ENCODE results near the gene TNFRSF13B. TPM values are rescaled to one million over a fixed set of nuclear protein-coding genes. Genes with fewer than 3 reads are reported as not detected.
"Not testable (repeated sequence)": the region's sequence is repeated elsewhere in the genome, so short reads cannot be mapped to it uniquely, and the experiment has no call there.

The TNFRSF13B gene
- total RNA-seq, 1 donor: not detected

- no peak for TF ChIP-seq CTCF (IDR thresholded peaks at IDR 0.05; ENCODE audit: insufficient read depth, low read depth, low read length)
- H3K4me3 ChIP-seq (ENCODE audit: low read depth, low read length): no peak overlapping the region
- no peak for DNase-seq (ENCODE audit: low read depth)
These were observed 6.0 kb upstream of the TNFRSF13B start for GRCh38 chr17:16977932-16978331.

DNA sequence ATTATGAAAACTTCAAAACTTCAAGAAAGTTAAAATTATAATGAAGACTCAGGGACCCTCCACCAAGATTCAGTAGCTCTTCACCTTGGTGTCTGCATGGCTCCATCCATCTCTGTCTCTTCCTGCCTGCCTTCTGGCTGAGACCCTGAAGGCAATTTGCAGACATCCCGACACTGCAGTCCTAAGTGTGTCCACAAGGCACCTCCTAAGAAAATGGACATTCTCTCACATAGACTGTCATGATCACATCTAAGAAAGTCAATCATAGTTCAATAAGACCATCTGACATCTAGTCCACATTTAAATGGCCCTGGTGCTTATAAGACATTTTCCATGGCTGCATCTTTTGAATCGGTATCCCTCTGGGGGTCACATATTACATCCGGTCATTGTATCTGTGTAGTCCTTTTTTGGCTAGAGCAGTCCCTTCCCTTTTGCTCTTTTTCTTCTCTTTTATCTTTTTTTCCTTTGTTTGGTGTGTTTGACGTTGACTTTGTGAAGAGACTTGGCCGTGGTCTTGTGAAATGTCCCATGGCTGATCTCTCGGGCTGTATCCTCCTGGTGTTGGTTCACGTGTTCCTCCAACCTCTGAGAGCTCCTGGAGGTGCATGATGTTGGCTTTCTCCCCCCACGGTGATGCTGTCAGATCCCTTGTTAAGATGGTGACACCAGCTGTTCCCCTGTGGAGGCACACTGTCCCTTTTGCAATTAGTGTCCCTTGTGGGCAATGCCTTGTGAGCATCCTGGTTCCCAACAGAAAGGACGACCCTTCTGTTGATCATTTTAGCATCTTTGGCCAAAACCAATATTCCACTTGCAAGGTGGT is 5.0 kb upstream of the TNFRSF13B start:
- no peak for TF ChIP-seq CTCF (IDR thresholded peaks at IDR 0.05; ENCODE audit: insufficient read depth, low read depth, low read length)
- H3K4me3 ChIP-seq (ENCODE audit: low read depth, low read length): no peak overlapping the region
- DNase-seq (ENCODE audit: low read depth): no peak

GRCh38 chr17:16975744-16976625 is 4.1 kb upstream of the TNFRSF13B start:
- no peak for DNase-seq (ENCODE audit: low read depth)
- TF ChIP-seq CTCF (IDR thresholded peaks at IDR 0.05; ENCODE audit: insufficient read depth, low read depth, low read length): no peak
- no peak overlapping the region for H3K4me3 ChIP-seq (ENCODE audit: low read depth, low read length)

GRCh38 chr17:16975277-16975651 is 3.3 kb upstream of the TNFRSF13B start:
- DNase-seq (ENCODE audit: low read depth): no peak
- no peak for TF ChIP-seq CTCF (IDR thresholded peaks at IDR 0.05; ENCODE audit: insufficient read depth, low read depth, low read length)
- H3K4me3 ChIP-seq (ENCODE audit: low read depth, low read length): no peak overlapping the region

DNA sequence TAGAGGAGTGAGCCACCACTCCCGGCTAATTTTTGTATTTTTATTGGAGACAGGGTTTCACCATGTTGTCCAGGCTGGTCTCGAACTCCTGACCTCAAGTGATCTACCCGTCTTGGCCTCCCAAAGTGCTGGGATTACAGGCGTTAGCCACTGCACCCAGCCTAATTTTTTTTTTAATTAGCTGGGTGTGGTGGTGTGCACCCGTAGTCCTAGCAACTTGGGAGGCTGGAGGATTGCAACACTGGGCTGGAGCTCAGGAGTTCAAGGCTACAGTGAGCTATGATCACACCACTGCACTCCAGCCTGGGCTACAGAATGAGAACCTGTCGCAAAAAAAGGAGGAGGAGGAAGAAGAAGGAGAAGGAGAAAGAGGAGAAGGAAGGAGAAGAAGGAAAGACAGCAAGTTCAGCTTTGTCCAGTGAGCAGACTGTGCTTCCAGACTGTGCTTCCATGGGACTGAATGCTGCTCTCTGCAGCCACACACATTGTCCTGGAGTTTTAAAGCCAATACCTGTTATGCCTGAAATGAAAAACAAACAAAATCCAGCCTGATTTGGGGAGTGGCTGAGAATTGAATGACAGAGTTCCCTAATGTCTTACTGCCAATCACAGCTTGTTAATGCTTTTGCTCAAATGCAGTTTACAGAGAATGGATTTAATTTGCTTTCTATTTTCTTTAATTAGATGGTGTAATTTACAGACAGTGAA is 2.8 kb upstream of the TNFRSF13B start:
- no peak overlapping the region for H3K4me3 ChIP-seq (ENCODE audit: low read depth, low read length)
- no peak for DNase-seq (ENCODE audit: low read depth)
- no peak for TF ChIP-seq CTCF (IDR thresholded peaks at IDR 0.05; ENCODE audit: insufficient read depth, low read depth, low read length)

- TF ChIP-seq CTCF (IDR thresholded peaks at IDR 0.05; ENCODE audit: insufficient read depth, low read depth, low read length): no peak
- no peak for DNase-seq (ENCODE audit: low read depth)
- H3K4me3 ChIP-seq (ENCODE audit: low read depth, low read length): no peak overlapping the region
These were observed 2.0 kb upstream of the TNFRSF13B start for GRCh38 chr17:16973760-16974540.

GRCh38 chr17:16973043-16973442 is 1.1 kb upstream of the TNFRSF13B start:
- not testable (repeated sequence) for H3K4me3 ChIP-seq (ENCODE audit: low read depth, low read length); DNase-seq (ENCODE audit: low read depth)

All from fibroblast of villous mesenchyme (primary cell).